ENCODE results near the gene SLC8A1.

- TF ChIP-seq CTCF (conservative IDR thresholded peaks at IDR 0.05 in 1 of 2, IDR thresholded peaks at IDR 0.05 in 1 of 2; ENCODE audit: low read depth in 1 of 2, low read length in 2 of 2) (peak; percentile 70 to 74), EZH2 (IDR thresholded peaks at IDR 0.05; ENCODE audit: low read length, missing control alignments) (no peak)
Observed at GRCh38 chr2:40244675-40245074, 207.2 kb downstream of the SLC8A1 start.
